ENCODE data around the gene TEDC2. TPM values are rescaled to one million over a fixed set of nuclear protein-coding genes. Genes with fewer than 3 reads are reported as not detected.
A peak's percentile ranks its signal among the peaks of the same experiment; 100 is the strongest.

TEDC2 gene
- total RNA-seq, 4 donors from 2014 or later, result 0.33 to 0.91 TPM; not detected in 2

GRCh38 chr16:2462031-2462866, 2.3 kb downstream of the TEDC2 start:
- no peaks in the 10 kb centered on the region for H3K36me3 ChIP-seq
- no peak overlapping the region for H3K4me3 ChIP-seq
- DNase-seq (no peak), ATAC-seq (no peak)
- no peaks in the 10 kb centered on the region for H3K9me3 ChIP-seq
- intact Hi-C loops (cut with DNase I; ENCODE audit: low total_unique reads) (loop anchor here (5.0 kb wide), 1 partner anchor 35 kb away; no protein-coding TSS in a partner anchor), in situ Hi-C loops (cut with MboI; ENCODE audit: low sequenced_read_pairs in 4 of 4) (no loop called here)
- no peak overlapping the region for H3K27ac ChIP-seq
- H3K4me1 ChIP-seq, result peaks cover 4 to 13% of the 10 kb centered on the region in 2 donors
- TF ChIP-seq CTCF (IDR thresholded peaks at IDR 0.05 in 4 of 5, conservative IDR thresholded peaks at IDR 0.05 in 1 of 5) (no peak), POLR2A (IDR thresholded peaks at IDR 0.05) (no peak)
- no peaks in the 10 kb centered on the region for H3K27me3 ChIP-seq

GRCh38 chr16:2464333-2464732, 4.4 kb downstream of the TEDC2 start:
- ATAC-seq, result no peak
- no peak for DNase-seq
- in situ Hi-C loops (cut with MboI; ENCODE audit: low sequenced_read_pairs in 4 of 4), result no loop called here
- Histone ChIP-seq H3K36me3 (no peaks in the 10 kb centered on the region), H3K9me3 (no peaks in the 10 kb centered on the region), H3K27ac (no peak overlapping the region), H3K27me3 (peaks cover 0 to 9% (median 2%) of the 10 kb centered on the region in 3 donors), H3K4me1 (peaks cover 16 to 21% of the 10 kb centered on the region in 2 donors), H3K4me3 (no peak overlapping the region)
- no peak for TF ChIP-seq CTCF (IDR thresholded peaks at IDR 0.05 in 4 of 5, conservative IDR thresholded peaks at IDR 0.05 in 1 of 5)
- TF ChIP-seq POLR2A (IDR thresholded peaks at IDR 0.05), result no peak
- intact Hi-C loops (cut with DNase I; ENCODE audit: low total_unique reads), result loop anchor here (5.0 kb wide), 1 partner anchor 33 kb away; no protein-coding TSS in a partner anchor

GRCh38 chr16:2465653-2466415, 5.9 kb downstream of the TEDC2 start:
- Histone ChIP-seq H3K4me3 (no peak overlapping the region), H3K36me3 (no peaks in the 10 kb centered on the region), H3K27me3 (peaks cover 13 to 24% (median 17%) of the 10 kb centered on the region in 3 donors), H3K27ac (no peak overlapping the region), H3K4me1 (peaks cover 14 to 25% of the 10 kb centered on the region in 2 donors), H3K9me3 (no peaks in the 10 kb centered on the region)
- in situ Hi-C loops (cut with MboI; ENCODE audit: low sequenced_read_pairs in 4 of 4), result no loop called here
- intact Hi-C loops (cut with DNase I; ENCODE audit: low total_unique reads), result no loop called here
- TF ChIP-seq CTCF (IDR thresholded peaks at IDR 0.05 in 4 of 5, conservative IDR thresholded peaks at IDR 0.05 in 1 of 5) (no peak), POLR2A (IDR thresholded peaks at IDR 0.05) (no peak)
- no peak for ATAC-seq
- no peak for DNase-seq

- Histone ChIP-seq H3K27me3 (peaks cover 21 to 30% (median 27%) of the 10 kb centered on the region in 3 donors), H3K4me3 (peak overlapping the region; percentile 20 to 59 (median 48)), H3K36me3 (no peaks in the 10 kb centered on the region), H3K4me1 (peaks cover 18 to 33% of the 10 kb centered on the region in 2 donors), H3K9me3 (no peaks in the 10 kb centered on the region), H3K27ac (no peak overlapping the region)
- intact Hi-C loops (cut with DNase I; ENCODE audit: low total_unique reads), result loop anchor here (1.0 kb wide), 1 partner anchor 15 kb away; no protein-coding TSS in a partner anchor
- ATAC-seq (no peak), DNase-seq (no peak)
- TF ChIP-seq POLR2A (IDR thresholded peaks at IDR 0.05) (no peak), CTCF (IDR thresholded peaks at IDR 0.05 in 4 of 5, conservative IDR thresholded peaks at IDR 0.05 in 1 of 5) (peak in 1 of 5 experiments; percentile 7)
- in situ Hi-C loops (cut with MboI; ENCODE audit: low sequenced_read_pairs in 4 of 4), result no loop called here
These were observed 7.0 kb downstream of the TEDC2 start for GRCh38 chr16:2466667-2467527.

Measured in gastrocnemius medialis (tissue), 4 donors.